Neural cell (in vitro differentiated cells): Measurements from ENCODE around the gene SYP. TPM values are rescaled to one million over a fixed set of nuclear protein-coding genes. Genes with fewer than 3 reads are reported as not detected.
A peak's percentile ranks its signal among the peaks of the same experiment; 100 is the strongest.

Source experiments
- H2AFZ ChIP-seq: fragments of 200-600, 300-800 bp; sonication (generic), shearing (Covaris generic); 2 replicates; pipeline ENCODE4 v1.6.0; 2014; ENCODE audit warnings: low read depth, mild to moderate bottlenecking, antibody characterized with exemption, low read length, moderate library complexity
- H3F3A ChIP-seq: fragments of 200-600 bp; shearing (Covaris generic); 2 replicates; pipeline ENCODE4 v1.6.1; 2016; ENCODE audit warnings: mild to moderate bottlenecking, moderate library complexity, mixed read lengths, antibody characterized with exemption, low read length; ENCODE audit not compliant: insufficient read depth, poor library complexity, severe bottlenecking
- H3K27ac ChIP-seq: fragments of 200-600, 300-800 bp; sonication (generic), shearing (Covaris generic); 2 replicates; pipeline ENCODE4 v1.5.1; 2014; ENCODE audit warnings: mild to moderate bottlenecking, low read length, moderate library complexity
- H3K27me3 ChIP-seq: fragments of 300-800, 200-600 bp; sonication (generic), shearing (Covaris generic); 2 replicates; pipeline ENCODE4 v1.6.0; 2014; ENCODE audit warnings: mild to moderate bottlenecking, low read depth, low read length, moderate library complexity; ENCODE audit not compliant: insufficient read depth
- H3K36me3 ChIP-seq: fragments of 300-800, 200-600 bp; sonication (generic), shearing (Covaris generic); 2 replicates; pipeline ENCODE4 v1.5.1; 2014; ENCODE audit warnings: mild to moderate bottlenecking, antibody characterized with exemption, low read length, moderate library complexity; ENCODE audit not compliant: insufficient read depth
- H3K4me2 ChIP-seq: fragments of 300-800, 200-600 bp; sonication (generic), shearing (Covaris generic); 2 replicates; pipeline ENCODE4 v1.6.0; 2014; ENCODE audit warnings: mild to moderate bottlenecking, low read length
- H3K4me3 ChIP-seq: fragments of 300-800, 200-600 bp; sonication (generic), shearing (Covaris generic); 2 replicates; pipeline ENCODE4 v1.5.1; 2014; ENCODE audit warnings: mild to moderate bottlenecking, low read length, moderate library complexity
- H3K79me2 ChIP-seq: fragments of 200-600 bp; shearing (Covaris generic); replicated peaks from 2 replicates; pipeline ENCODE4 v1.6.0; 2014; ENCODE audit warnings: mild to moderate bottlenecking, low read length, moderate library complexity; ENCODE audit not compliant: insufficient read depth
- H3K9ac ChIP-seq: fragments of 300-800, 200-600 bp; sonication (generic), shearing (Covaris generic); 2 replicates; pipeline ENCODE4 v1.6.1; 2016; ENCODE audit warnings: mild to moderate bottlenecking, low read length, mixed read lengths
- H3K9me2 ChIP-seq: fragments of 200-600 bp; shearing (Covaris generic); 2 replicates; pipeline ENCODE4 v1.6.1; 2016; ENCODE audit warnings: mild to moderate bottlenecking, low read length, mixed read lengths; ENCODE audit not compliant: insufficient read depth
- H3K9me3 ChIP-seq: fragments of 200-600, 300-800 bp; sonication (generic), shearing (Covaris generic); 2 replicates; pipeline ENCODE4 v1.6.1; 2016; ENCODE audit warnings: mild to moderate bottlenecking, mixed run types, low read length, moderate library complexity, mixed read lengths
- H4K20me1 ChIP-seq: fragments of 200-600 bp; shearing (Covaris generic); 2 replicates; pipeline ENCODE4 v1.6.1; 2016; ENCODE audit warnings: mild to moderate bottlenecking, mixed run types; ENCODE audit not compliant: insufficient read depth
- EP300 ChIP-seq: fragments of 450-650 bp; conservative IDR thresholded peaks from 2 replicates; pipeline ENCODE4 v1.6.1; 2014; ENCODE audit warnings: antibody characterized with exemption, mild to moderate bottlenecking, moderate library complexity; ENCODE audit not compliant: poor library complexity, severe bottlenecking
- EZH2 ChIP-seq: fragments of 200-600, 300-800 bp; shearing (Covaris generic), sonication (generic); IDR thresholded peaks from 2 replicates; pipeline ENCODE4 v1.6.1; 2014; ENCODE audit warnings: antibody characterized with exemption, low read length, borderline replicate concordance, mild to moderate bottlenecking; ENCODE audit not compliant: insufficient read depth, poor library complexity, severe bottlenecking
- MXI1 ChIP-seq: fragments of 450-650 bp; conservative IDR thresholded peaks from 2 replicates; pipeline ENCODE4 v1.6.1; 2014; ENCODE audit warnings: antibody characterized with exemption, mild to moderate bottlenecking; ENCODE audit not compliant: poor library complexity, severe bottlenecking
- POLR2AphosphoS5 ChIP-seq: IDR thresholded peaks from 2 replicates; pipeline ENCODE4 v1.6.1; 2012
- RAD21 ChIP-seq: fragments of 450-650 bp; conservative IDR thresholded peaks from 2 replicates; pipeline ENCODE4 v1.6.1; 2014; ENCODE audit warnings: antibody characterized with exemption, mild to moderate bottlenecking, moderate library complexity
- SMC3 ChIP-seq: fragments of 450-650 bp; conservative IDR thresholded peaks from 2 replicates; pipeline ENCODE4 v1.6.1; 2014; ENCODE audit warnings: antibody characterized with exemption, mild to moderate bottlenecking, moderate library complexity; ENCODE audit not compliant: poor library complexity
- TAF1 ChIP-seq: IDR thresholded peaks from 2 replicates; pipeline ENCODE4 v1.6.1; 2012; ENCODE audit warnings: low read depth
- polyA plus RNA-seq: library from polyadenylated mRNA; depleted of rRNA; stranded (reverse); fragments of >200 nt; gene quantifications from 2 replicates; pipeline ENCODE4 v1.2.3, GENCODE V29; 2014
- TF ChIP-seq, protein P1 (sequence below): fragments of 450-650 bp; IDR thresholded peaks from 2 replicates; pipeline ENCODE4 v1.5.1; 2014; ENCODE audit warnings: antibody characterized with exemption, mild to moderate bottlenecking, moderate library complexity; ENCODE audit not compliant: poor library complexity, severe bottlenecking
- TF ChIP-seq, protein P2 (sequence below): IDR thresholded peaks from 2 replicates; pipeline ENCODE4 v1.6.1; 2012; ENCODE audit warnings: borderline replicate concordance

The SYP gene
- polyA plus RNA-seq, 1 donor from 2014 or later, result 240 TPM

DNA sequence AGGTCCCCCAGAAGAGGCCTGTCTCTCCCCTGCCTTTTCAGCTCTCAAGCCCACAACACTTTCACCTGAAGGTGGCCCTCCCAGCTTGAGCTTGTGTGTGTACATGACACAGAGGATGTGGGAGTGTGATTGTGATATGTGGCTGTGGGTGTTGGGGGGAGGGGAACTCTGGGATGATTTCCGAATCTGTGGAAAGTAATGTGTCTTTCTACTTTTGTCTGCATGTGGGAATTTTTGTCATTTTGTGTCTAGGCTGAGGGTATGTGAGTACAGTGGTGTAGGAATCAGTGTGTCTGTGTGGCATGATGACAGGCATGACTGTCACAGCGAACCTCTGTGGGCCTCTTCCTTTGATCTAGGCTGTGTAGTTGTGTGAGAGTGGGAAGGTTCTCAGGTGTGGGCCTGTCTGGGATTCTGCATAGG is 6.4 kb downstream of the SYP start:
- Histone ChIP-seq H3K4me2 (no peak overlapping the region), H3K36me3 (no peaks in the 10 kb centered on the region), H3K27me3 (no peaks in the 10 kb centered on the region), H2AFZ (no peak overlapping the region), H3K4me3 (no peak overlapping the region), H3F3A (no peaks in the 10 kb centered on the region), H3K79me2 (peaks cover under 1% of the 10 kb centered on the region), H3K9ac (no peak overlapping the region), H3K9me3 (no peaks in the 10 kb centered on the region), H4K20me1 (no peaks in the 10 kb centered on the region), H3K9me2 (no peaks in the 10 kb centered on the region), H3K27ac (no peak overlapping the region)
- TF ChIP-seq EP300 (no peak), SMC3 (no peak), EZH2 (no peak), POLR2AphosphoS5 (no peak), RAD21 (no peak), MXI1 (no peak), TAF1 (no peak)
- TF ChIP-seq, protein P1, sequence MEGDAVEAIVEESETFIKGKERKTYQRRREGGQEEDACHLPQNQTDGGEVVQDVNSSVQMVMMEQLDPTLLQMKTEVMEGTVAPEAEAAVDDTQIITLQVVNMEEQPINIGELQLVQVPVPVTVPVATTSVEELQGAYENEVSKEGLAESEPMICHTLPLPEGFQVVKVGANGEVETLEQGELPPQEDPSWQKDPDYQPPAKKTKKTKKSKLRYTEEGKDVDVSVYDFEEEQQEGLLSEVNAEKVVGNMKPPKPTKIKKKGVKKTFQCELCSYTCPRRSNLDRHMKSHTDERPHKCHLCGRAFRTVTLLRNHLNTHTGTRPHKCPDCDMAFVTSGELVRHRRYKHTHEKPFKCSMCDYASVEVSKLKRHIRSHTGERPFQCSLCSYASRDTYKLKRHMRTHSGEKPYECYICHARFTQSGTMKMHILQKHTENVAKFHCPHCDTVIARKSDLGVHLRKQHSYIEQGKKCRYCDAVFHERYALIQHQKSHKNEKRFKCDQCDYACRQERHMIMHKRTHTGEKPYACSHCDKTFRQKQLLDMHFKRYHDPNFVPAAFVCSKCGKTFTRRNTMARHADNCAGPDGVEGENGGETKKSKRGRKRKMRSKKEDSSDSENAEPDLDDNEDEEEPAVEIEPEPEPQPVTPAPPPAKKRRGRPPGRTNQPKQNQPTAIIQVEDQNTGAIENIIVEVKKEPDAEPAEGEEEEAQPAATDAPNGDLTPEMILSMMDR, result no peak
- TF ChIP-seq, protein P2, sequence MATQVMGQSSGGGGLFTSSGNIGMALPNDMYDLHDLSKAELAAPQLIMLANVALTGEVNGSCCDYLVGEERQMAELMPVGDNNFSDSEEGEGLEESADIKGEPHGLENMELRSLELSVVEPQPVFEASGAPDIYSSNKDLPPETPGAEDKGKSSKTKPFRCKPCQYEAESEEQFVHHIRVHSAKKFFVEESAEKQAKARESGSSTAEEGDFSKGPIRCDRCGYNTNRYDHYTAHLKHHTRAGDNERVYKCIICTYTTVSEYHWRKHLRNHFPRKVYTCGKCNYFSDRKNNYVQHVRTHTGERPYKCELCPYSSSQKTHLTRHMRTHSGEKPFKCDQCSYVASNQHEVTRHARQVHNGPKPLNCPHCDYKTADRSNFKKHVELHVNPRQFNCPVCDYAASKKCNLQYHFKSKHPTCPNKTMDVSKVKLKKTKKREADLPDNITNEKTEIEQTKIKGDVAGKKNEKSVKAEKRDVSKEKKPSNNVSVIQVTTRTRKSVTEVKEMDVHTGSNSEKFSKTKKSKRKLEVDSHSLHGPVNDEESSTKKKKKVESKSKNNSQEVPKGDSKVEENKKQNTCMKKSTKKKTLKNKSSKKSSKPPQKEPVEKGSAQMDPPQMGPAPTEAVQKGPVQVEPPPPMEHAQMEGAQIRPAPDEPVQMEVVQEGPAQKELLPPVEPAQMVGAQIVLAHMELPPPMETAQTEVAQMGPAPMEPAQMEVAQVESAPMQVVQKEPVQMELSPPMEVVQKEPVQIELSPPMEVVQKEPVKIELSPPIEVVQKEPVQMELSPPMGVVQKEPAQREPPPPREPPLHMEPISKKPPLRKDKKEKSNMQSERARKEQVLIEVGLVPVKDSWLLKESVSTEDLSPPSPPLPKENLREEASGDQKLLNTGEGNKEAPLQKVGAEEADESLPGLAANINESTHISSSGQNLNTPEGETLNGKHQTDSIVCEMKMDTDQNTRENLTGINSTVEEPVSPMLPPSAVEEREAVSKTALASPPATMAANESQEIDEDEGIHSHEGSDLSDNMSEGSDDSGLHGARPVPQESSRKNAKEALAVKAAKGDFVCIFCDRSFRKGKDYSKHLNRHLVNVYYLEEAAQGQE, result no peak

DNA sequence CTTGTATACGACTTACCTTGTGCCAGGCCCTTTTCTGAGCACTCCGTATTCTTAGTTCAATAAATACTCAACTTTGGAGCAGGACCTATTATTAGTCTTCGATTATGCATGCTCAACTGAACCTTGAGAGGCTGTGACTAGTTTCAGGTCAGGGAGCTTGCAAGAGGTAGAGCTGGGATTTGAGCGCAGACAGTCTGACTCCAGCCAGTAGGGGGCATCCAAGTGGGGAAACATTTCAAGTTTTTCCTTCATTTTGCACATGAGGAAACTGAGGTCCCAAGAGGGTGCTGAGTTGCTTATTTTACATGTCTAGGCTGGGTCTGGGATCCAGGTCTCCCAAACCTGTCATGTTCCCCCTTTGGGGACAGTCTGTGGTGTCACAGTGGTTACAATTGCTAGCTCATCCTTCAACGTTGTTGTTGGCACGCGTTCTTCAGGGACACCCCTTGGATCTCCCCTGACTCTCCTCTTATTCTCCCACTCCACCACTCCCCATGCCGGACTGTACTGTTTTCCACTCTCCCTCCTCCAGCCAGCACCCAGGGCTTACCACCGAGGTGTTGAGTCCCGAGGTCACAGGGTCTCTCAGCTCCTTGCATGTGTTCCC is 7.2 kb downstream of the SYP start:
- Histone ChIP-seq H3F3A (no peaks in the 10 kb centered on the region), H3K4me3 (no peak overlapping the region), H4K20me1 (no peaks in the 10 kb centered on the region), H3K27me3 (no peaks in the 10 kb centered on the region), H3K27ac (no peak overlapping the region), H3K9me2 (no peaks in the 10 kb centered on the region), H3K4me2 (no peak overlapping the region), H3K9ac (no peak overlapping the region), H2AFZ (no peak overlapping the region), H3K36me3 (no peaks in the 10 kb centered on the region), H3K9me3 (no peaks in the 10 kb centered on the region), H3K79me2 (no peaks in the 10 kb centered on the region)
- TF ChIP-seq EZH2, result no peak
- no peak for TF ChIP-seq MXI1
- TF ChIP-seq RAD21, result peak; percentile 53
- TF ChIP-seq SMC3, result peak; percentile 64
- TF ChIP-seq, protein P1, result peak; percentile 65
- no peak for TF ChIP-seq EP300
